GM21381 (cell line): ENCODE results near the gene CDAN1.
A peak's percentile ranks its signal among the peaks of the same experiment; 100 is the strongest.
"Not testable (repeated sequence)": the region's sequence is repeated elsewhere in the genome, so short reads cannot be mapped to it uniquely, and the experiment has no call there.

Experiments used
- ATAC-seq: cut with Tn5 transposase; IDR thresholded peaks from one replicate; pipeline ENCODE4 v1.9.1; 2021; ENCODE audit warnings: mild to moderate bottlenecking, moderate library complexity; ENCODE audit not compliant: unreplicated experiment

The CDAN1 gene, protein sequence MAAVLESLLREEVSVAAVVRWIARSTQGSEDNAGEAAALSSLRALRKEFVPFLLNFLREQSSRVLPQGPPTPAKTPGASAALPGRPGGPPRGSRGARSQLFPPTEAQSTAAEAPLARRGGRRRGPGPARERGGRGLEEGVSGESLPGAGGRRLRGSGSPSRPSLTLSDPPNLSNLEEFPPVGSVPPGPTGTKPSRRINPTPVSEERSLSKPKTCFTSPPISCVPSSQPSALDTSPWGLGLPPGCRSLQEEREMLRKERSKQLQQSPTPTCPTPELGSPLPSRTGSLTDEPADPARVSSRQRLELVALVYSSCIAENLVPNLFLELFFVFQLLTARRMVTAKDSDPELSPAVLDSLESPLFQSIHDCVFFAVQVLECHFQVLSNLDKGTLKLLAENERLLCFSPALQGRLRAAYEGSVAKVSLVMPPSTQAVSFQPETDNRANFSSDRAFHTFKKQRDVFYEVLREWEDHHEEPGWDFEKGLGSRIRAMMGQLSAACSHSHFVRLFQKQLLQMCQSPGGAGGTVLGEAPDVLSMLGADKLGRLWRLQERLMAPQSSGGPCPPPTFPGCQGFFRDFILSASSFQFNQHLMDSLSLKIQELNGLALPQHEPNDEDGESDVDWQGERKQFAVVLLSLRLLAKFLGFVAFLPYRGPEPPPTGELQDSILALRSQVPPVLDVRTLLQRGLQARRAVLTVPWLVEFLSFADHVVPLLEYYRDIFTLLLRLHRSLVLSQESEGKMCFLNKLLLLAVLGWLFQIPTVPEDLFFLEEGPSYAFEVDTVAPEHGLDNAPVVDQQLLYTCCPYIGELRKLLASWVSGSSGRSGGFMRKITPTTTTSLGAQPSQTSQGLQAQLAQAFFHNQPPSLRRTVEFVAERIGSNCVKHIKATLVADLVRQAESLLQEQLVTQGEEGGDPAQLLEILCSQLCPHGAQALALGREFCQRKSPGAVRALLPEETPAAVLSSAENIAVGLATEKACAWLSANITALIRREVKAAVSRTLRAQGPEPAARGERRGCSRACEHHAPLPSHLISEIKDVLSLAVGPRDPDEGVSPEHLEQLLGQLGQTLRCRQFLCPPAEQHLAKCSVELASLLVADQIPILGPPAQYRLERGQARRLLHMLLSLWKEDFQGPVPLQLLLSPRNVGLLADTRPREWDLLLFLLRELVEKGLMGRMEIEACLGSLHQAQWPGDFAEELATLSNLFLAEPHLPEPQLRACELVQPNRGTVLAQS

DNA sequence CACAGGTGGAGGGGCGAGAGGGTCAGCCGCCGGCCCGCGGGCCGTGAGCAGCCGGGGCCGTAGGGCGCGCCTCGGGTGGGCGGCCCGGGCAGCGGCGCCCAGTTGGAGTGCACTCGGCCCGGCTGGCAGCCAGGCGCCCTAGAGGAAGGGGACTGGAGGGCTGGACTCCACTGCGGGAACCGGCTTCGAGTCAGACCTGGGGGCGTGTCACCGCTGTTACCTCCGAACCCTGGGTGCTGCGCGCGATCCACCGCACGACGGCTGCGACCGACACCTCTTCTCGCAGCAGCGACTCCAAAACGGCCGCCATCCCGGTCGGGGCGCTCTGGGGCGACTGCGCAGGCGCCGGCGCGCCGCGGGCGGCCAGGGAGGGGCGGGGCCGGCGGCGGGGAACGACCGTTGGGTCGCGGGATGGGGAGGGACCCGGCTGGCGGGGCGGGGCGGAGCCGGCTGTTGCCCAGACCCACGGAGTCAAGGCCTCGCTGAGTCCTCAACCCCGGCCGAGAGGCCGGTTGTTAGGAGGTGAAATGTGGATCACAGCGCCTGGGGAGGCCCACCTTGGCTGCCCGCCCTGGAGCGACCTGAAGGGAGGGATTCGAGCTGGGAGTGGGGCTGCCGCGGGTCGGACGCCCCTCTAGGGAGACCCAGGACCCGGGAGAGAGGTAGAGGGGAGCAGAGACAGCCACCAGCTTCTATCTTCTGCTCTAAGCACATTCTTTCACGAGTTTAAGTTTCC, at the start of gene CDAN1:
Gene CDAN1 (minus strand): TSS at position 336 of the 736 bp plus-strand sequence. CDS start 26 bp downstream, at position 310.
- ATAC-seq: peak; percentile 78

DNA sequence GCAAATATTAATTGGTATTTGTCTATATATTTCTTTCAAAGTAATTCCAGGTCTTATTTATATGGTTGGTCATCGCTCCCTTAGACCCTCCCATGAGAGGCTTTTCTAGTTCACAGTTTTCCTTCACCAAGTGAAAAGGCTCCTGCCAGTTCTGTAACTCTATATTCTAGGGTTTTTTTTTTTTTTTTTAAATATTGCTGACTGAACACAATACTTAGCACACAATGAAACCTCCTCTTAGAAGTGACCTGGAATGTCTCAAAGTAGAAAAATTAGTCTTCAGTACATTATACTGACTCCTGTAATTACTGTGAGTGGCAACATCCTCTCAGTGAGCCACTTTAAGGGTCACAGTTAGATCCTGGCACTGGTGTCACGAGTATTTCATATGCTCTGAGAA, 48.6 kb upstream of the CDAN1 start:
- no peak for ATAC-seq

DNA sequence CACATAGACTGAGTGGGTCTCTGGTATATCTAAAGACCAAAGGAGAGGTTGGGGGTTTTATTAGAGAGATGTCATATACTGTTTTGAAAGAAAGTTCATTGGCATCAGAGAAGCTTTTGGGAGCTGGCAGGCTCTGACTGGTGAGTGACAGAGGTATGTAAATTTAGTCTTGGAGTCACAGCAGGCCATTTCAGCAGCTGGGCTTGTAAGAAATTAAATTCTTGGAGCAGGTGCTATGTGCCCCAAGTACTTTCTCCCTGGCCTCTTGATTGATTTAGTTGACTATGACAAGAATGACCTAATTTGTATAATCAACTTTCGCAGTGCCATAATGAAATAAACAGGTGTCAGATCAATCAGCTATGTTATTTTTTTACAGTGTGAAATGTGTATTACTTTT, 47.8 kb upstream of the CDAN1 start:
- no peak for ATAC-seq

DNA sequence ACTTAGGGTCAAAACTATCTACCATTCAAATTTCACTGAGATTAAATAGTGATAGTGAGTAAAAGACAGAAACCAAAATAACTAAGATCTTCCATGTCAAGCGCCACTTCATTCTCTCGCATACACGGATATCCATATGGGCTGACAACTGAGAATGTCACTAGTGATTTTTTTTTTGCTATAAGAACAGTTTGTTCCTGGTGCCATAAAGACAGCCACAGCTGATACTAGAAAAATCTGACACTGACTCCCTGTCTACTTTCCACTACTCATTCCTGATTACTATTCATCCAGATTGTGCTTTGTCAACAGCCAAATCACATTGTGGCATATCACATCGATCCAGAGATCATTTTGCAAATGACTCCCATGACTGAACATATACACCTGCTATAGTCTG, 45.8 kb upstream of the CDAN1 start:
- no peak for ATAC-seq

DNA sequence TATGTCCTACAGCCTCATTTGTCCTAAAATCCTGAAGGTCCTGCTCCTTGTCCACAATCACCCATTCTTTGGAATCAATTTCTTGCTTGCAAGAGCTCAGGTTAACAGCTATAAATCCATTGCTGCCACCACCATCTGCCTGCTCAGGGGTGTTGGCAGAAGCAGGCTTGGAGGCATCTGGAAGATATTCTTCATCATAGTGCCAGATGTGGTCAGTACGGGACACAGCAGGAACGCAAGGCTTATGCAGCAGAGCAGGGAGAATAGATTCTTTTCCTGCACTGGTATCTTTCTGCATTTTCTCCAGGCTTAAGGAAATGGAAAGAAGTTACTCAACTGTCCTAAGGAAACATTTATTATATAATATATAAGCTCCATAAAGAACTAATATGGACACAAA, 38.5 kb upstream of the CDAN1 start:
- no peak for ATAC-seq

DNA sequence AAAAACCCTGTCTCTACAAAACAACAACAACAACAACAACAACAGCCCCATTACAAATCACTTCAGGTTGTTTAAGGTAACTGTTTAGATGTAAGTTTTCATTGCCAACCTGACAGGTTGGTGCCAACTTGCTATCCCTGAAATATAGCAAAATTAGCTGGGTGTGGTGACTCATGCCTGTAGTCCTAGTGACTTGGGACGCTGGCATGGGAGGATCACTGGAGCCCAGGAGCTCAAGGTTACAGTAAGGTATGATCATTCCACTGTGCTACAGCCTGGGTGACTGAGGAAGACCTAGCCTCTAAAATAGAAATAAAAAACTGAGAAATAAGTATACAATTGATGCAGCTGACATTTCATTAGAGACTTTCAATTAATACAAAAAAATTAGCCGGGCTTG, 36.0 kb upstream of the CDAN1 start:
- no peak for ATAC-seq

DNA sequence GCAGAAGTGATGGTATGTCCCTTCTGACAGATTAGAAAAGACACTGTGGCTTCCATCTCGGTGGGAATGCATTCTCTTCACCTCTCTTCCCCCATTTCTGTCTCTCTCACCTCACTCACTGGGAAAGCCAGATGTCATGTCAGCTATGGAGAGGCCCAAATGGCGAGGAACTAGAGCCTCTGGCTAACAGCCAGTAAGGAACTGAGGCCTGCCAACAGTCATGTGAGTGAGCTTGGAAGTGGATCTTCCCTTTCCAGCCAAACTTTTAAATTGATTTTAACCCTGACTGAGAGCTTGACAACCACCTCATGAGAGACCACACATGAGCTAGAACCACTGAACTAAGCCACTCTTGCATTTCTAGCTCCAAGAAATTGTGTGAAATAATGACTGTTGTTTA, 35.2 kb upstream of the CDAN1 start:
- ATAC-seq: no peak

DNA sequence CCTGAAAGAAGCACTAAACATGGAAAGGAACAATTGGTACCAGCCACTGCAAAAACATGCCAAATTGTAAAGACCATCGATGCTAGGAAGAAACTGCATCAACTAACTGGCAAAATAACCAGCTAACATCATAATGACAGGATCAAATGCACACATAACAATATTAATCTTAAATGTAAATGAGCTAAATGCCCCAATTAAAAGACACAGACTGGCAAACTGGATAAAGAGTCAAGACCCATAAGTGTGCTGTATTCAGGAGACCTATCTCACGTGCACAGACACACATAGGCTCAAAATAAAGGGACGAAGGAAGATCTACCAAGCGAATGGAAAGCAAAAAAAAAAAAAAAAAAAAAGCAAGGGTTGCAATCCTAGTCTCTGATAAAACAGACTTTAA, 29.2 kb upstream of the CDAN1 start:
- ATAC-seq: not testable (repeated sequence)

DNA sequence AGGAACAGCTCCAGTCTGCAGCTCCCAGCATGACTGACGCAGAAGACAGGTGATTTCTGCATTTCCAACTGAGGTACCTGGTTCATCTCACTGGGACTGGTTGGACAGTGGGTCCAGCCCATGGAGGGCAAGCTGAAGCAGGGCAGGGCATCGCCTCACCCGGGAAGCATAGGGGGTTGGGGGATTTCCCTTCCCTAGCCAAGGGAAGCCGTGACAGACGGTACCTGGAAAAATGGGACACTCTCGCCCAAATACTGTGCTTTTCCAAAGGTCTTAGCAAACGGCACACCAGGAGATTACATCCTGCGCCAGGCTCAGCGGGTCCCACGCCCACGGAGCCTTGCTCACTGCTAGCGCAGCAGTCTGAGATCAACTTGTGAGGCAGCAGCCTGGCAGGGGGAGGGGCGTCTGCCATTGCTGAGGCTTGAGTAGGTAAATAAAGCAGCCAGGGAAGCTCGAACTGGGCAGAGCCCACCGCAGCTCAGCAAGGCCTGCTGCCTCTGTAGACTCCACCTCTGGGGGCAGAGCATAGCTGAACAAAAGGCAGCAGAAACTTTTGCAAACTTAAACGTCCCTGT, 27.3 kb upstream of the CDAN1 start:
- not testable (repeated sequence) for ATAC-seq

DNA sequence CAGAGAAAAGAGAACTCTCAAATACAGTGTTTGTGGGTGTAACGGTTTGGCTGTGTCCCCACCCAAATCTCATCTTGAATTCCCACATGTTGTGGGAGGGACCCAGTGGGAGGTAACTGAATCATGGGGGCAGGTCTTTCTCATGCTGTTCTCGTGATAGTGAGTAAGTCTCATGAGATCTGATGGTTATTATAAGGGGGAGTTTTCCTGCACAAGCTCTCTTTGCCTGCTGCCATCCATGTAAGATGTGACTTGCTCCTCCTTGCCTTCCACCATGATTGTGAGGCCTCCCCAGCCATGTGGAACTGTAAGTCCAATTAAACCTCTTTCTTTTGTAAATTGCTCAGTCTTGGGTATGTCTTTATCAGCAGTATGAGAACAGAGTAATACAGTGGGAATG, 24.9 kb upstream of the CDAN1 start:
- ATAC-seq: not testable (repeated sequence)

DNA sequence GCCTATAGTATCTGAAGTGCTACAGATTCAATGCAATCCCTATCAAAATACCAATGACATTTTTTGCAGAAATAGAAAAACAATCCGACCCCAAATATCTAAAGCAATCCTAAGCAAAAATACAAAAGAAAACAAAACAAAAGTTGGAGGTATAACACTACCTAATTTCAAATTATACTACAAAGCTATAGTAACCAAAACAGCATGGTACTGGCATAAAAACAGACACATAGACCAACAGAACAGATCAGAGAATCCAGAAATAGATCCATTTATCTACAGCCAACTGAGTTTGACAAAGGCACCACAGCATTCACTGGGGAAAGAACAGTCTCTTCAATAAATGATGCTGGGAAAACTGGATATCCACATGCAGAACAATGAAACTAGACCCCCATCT, 23.8 kb upstream of the CDAN1 start:
- no peak for ATAC-seq

DNA sequence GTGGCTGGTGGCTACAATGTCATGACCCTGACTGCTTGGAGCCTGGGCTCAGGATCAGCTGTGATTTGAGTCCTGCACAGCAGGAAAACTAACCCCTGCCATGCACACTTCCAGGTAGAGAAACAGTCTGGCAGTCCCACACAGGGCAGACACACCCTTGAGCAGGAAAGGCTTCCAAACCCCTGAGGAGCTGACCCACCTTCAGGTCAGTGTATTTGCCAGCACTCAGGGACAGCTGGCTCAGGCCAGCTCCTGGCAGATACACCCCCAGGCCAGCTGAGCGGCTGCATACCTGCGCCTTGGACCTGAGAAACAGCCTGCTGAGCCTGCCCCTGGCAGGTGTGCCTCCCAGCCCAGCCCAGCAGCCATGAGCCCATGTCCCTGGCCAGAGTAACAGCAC, 22.2 kb upstream of the CDAN1 start:
- ATAC-seq: no peak

DNA sequence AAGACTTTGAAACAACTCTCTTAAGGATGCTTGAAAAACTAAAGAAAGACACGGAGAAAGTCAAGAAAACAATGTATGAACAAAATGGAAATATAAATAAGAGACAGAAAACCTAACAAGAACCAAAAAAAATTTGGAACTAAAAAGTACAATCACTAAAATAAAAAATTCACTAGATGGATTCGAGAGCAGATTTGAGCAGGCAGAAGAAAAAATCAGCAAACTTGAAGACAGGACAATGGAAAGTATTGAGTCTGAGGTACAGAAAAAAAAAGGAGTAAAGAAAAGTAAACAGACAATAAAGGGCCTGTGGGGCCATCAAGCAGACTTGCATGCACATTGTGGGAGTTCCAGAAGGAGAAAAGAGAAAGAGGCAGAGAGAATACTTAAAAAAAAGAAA, 13.4 kb upstream of the CDAN1 start:
- ATAC-seq: no peak

DNA sequence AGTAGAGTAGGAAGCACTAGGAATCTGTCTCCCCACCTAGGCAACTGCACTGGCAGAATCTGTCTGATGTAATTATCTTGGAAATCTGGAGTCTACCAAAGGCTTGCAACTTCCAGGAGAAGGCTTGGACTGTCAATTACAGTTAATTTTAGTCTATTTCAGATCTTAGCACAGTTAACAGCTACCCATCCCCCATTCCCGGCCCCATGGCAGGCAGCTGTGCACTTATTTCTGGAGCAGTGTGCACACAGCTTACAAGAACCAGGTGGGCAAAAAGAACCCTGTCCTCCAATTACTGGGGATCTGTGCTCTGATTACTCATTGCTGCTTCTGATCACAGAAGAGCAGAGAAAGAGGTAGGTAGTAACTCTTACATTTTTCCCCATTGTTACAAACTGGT, 12.3 kb upstream of the CDAN1 start:
- no peak for ATAC-seq

DNA sequence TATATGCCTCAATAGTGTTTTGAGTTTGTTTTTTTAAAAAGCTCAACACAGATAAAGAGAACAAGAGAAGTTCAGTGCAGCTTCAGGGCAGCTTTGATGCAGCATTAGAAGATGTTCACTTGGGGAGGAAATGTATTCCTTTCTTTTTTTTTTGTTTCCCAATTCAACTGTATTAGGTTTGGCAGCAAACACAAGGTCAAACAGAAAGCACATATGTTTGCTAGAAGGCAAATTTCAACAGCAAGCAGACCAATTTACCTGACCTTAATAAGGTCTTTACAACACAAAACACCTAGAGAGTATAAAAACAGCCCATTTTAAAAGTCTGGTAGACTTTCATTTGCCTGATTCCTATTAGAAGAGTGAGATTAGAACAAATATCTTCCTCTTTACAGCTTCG, 7.3 kb upstream of the CDAN1 start:
- ATAC-seq: no peak

DNA sequence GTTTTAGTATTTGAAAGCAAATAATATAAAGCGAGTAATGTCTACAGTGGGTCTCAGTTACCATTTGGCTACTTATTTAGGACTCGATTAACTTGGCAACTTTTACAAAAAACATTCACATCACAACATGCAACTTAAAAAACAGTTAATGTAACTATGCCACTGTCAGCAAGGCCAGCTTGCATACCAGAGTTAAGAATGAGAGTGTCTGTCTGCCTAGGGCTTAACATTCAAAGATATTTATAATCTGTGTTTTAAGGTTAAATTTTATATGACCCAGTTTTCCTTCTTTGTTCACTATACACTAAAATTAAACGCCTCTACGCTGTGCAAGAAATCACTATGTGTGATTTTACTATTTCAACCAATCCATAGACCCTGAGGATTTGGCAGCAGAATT, 5.2 kb upstream of the CDAN1 start:
- ATAC-seq: no peak

DNA sequence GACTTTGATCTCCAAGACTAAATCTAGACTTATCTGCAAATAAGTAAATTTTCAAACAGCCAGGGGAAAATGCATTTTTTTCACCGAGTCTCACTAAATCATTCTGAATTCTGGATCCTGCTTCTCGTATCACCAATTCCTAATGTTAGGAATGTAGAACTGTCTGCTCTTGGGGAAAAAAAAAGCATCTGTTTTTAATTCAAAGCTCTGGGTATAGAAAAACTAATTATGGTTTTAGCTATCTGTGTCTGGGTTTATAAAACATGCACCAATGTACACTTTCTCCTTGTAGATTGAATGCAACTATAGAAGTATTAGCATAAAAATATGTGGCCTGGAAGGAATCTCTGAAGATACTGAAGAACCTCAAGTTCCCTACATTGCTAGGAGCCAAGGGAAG, 4.8 kb upstream of the CDAN1 start:
- ATAC-seq: no peak

DNA sequence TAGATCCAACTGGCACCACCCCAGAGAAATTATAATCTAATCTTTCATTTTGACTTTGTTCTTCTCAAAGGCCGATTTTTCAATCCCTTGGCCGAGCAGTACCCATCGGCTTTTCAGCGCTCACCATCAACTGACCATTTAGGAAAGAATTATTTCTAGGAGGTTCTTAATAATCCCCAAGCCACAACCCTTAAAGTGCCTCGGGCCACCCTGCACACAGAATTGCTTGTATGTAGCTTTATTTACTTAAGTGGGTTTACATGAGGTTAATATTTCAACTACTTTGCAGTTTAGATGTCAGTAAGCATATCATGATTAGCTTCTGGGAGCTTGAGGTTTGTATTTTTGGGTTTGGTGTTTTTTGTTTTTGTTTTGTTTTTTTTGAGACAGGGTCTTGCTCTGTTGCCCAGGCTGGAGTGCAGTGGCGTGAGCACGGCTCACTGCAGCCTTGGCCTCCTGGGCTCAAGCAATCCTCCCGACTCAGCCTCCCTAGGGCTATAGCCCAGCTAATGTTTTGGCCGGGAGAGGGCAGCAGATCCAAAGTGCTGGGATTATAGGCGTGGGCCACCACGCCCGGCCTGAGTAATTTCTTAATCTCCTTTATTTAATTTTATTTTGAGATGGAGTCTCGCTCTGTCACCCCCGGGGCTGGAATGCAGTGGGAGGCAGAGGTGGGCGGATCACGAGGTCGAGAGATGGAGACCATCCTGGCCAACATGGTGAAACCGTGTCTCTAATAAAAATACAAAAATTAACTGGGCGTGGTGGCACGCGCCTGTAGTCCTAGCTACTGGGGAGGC, 801 bp upstream of the CDAN1 start:
- ATAC-seq: no peak

DNA sequence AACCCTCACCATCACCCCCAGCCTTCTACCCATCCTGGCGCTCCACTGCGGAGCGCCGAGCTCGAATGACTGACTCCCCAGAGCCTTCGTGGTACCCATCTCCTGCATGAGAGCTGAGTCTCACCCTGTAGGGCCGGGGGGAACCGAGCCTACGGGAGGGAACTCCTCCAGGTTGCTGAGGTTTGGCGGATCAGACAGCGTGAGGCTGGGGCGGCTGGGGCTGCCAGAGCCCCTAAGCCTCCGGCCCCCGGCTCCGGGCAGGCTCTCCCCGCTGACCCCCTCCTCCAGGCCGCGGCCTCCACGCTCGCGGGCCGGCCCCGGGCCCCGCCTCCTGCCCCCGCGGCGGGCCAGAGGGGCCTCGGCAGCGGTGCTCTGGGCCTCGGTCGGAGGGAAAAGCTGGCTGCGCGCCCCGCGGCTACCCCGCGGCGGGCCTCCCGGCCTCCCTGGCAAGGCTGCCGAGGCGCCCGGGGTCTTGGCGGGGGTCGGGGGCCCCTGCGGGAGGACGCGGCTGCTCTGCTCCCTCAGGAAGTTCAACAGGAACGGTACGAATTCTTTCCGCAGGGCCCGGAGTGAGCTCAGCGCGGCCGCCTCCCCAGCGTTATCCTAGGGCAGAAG, 643 bp downstream of the CDAN1 start:
- peak; percentile 33 for ATAC-seq
